Activated T-helper 1 cell treated with anti-CD3 and anti-CD28 coated beads, Interleukin-2, amount 50 U/mL, for 16 hours (primary cell): ENCODE results near the gene CACTIN.

ENCODE experiments used
- DNase-seq, 2 donors: peaks; one replicate each; pipeline ENCODE4 v3.0.0-alpha.2; 2020; ENCODE audit warnings: low read depth in 1 of 2, low spot score in 1 of 2

CACTIN gene

DNA sequence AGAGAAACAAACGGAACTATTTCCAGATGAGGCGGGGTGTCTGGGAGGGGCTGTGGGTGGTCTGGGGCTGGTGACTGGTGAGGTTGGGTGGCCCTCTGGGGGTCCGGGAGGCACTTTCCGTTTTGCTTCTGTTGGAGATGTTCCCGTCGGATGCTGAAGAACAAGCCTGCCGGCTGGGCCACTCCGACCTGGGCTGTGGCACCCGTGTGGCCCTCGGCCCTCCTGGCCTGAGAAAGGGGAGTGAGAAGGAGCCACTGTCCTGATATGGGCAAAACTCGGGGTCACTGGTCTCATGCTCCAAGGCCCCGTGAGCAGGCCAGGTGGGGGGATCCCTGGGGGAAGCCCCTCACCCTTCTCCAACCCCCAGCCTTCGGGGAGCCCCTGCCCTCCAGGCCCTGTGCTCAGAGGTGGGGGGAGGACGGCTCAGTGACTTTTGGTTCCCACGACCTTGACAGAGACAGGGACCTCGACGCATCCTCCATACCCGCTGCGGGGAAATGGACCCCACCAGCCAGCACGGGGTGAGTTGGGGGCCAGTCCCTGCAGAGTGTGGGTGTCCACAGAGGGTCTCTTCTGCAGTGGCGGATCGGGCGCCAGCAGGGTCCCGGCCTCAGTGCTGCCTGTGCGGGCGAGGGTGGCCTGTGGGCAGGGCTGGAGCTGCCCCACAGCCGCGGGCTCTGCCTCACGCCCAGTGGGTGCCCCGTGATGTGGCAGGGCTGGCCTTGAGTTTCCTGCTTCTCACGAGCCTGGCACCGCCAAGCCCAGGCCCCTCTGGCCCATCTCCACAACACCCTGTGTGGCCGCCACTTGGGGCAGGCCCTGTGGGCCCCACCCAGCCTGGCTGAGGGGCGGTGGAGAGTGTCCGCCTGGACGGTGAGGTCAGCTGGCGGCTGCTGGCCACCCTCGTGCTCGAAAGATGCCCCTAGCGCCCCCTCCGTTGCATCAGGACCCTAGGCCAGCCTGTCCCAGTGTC lies 15.6 kb downstream of the CACTIN start:
- DNase-seq = no peak

DNA sequence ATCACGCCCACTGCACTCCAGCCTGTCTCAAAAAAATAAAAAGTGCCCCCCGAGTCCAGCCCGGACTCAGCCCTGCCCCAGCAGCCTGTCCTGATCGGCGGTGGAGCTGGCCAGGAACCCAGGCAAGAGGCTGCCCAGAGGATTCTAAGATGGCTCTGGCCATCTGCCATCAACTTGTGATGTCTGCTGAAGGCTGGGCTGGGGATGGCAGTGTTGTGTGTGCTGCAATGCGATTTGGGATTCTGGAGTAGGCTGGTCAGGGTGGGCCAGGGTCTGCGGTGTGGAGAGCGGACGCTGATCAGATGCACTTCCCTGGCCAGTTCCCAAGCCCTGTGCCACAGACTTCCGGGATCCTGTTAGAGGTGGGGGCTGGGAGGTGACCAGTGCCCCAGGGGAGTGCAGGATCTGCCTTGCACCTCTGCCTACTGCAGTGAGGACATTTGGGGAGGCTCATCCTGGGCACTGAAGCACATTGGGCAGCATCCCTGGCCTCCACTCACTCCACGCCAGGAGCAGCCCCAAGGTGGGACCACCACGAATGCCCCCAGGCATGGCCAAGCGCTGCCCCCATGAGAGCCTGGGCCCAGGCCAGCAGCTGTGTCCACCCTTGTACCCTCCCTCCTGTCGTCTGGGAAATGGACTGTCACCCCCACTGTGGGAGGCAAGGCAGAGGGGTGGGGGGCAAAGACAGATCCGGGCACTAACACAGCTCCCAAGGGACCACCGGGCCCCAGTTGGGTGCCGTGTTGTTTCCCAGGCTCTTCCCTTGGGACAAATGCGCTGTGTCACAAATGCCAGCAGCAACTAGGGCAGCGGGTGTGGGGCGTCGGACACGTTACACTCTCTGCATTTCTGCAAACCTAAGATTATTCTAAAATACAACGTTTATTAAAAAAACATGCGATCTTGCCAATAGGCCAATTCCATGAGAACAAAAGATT lies 16.5 kb downstream of the CACTIN start:
- DNase-seq = no peak

DNA sequence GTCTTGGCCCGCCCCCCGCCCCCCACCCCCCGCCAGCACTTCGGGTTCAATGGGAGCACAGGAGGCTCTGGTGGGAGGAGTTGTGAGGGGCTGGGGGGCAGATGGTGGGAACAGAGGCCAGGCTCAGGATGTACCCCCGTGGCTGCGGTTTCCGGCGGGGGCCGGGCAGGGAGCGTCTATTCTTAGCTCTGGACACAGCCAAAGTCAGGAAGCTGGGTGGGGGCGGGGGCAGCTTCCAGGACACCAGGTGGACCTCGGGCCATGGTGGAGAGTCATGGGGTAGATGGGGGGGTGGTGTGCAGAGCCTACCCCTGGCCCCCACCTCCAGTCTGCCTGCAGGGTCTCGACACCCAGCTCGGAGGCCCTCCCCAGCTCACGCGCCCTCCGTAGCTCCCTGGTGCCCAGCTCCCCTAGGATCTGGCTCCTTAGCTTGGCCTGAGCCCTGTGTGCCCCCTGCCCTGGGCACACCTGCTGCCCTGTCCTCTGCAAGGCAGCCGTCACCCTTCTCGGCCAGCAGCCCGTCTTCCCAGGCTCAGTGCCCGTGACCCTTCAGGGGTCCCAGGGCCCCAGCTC lies 17.8 kb downstream of the CACTIN start:
- no peak for DNase-seq

DNA sequence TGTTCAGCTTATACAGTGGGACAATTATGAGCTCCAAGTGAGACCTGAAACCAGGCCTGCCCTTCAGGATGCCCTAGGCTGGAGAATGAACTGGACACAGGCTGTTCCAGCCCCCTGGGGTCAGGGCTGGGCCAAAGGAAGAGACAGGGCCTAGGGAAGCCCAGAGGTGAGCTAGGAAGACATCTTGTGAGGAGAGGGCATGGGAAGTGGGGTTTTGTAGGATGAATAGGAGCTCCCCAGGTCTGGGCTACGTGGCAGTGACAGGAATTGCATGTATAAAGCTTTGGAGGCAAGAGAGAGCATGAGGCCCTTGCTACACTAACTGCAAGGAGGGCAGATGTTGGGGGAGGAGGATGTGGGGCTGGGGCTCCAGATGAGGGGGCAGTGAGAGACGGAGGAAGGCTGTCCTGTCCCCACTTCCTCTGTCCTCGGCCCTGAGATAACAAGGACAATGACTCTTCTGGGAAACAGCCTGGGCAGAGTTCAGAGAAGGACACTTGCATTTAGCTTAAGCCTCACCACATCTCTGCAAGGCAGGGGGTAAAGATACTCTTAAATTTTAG lies 18.4 kb downstream of the CACTIN start:
- no peak for DNase-seq

DNA sequence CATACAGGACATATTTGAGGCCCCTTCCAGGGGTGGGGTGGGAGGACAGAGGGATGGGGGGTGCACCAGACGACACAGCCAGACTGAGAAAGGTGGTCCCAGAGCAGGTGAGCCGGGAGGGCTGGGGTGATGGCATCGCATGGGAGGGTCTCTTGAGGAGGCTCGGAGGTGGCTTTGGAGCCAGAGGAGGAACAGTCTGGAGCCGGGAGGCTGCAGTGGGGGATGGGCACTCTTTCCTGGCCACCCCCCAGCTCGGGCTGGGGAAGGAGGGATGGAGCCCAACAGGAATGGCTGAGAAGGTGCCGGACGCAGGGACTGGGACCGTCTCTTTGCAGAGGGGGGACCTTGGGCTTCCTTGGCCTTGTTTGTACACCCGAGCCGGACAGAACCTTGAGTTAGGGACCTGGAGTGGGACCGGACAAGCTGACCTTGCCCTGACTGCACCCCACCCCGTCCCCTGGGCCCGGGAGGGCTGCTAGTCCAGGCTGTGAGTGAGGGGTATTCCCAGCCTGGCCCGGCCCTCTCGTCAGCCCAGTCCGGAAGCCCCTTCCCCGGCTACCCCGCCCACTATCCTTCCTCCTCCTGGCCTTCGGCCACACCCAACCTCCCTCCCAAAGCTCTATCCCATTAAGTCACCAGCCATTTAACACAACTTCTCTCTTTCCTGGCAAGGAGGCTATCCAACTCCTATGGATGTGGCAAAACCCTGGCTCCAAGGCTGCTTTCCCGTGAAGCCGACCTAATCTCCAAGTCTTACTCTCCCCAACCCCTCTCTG lies 19.1 kb downstream of the CACTIN start:
- DNase-seq = no peak

DNA sequence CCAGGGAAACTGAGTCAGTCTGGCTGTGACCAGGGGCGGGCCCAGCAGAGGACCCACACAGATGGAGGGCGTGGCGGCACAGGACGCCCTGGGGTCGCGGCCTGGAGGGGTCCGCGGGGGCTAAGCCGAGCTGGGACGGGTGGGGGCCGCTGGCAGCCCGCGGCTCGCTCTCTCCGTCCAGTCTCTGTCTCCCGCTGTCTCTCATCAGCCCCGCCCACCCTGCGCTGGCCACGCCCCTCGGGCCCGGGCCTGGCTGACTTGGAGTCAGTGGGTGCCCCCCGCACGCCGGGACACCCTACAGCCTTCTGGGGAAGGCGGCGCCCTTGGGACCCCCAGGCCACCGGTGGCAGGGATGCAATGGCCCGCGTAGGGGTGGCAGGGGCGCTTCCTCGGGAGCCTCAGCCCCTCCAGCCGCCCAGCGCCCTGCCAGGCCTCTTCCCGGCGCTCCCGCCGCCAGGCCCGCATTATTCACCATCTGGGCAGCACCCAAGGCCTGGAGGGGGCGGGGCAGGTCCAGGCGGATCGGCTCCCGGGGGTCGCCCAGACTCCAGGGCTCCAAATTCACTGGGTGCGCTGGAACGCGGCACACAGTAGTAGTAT lies 19.8 kb downstream of the CACTIN start, which contains the start of gene TBXA2R:
TBXA2R (minus strand) TSS at position 186 of the 600 bp plus-strand sequence. CDS start 6,241 bp downstream, outside the sequence.
- DNase-seq = peak in 1 of 2 donors; percentile 21

DNA sequence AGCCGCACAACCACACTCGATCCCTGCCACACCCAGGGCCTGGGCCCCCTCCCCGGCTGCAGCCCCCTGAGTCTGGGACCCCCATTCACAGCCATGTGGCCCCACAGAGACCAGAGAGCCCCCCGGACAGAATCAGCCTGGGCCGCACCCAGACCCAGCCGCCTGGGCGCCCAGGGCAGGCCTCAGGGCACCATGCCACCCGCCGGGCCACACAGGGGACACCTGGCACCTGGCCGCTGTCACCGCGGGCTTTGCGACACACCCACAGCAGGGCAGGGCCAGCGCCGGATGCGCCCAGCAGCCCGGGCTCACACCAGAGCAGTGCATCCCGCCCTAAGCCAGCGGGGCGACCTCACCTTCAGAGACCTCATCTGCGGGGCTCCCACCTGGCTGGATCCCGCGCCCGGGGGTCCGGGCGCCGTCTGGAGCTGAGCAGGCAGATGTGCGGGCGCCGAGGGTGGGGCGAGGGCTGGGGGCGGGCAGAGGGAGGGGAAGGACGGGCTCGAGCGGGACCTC lies 20.4 kb downstream of the CACTIN start:
- no peak for DNase-seq

DNA sequence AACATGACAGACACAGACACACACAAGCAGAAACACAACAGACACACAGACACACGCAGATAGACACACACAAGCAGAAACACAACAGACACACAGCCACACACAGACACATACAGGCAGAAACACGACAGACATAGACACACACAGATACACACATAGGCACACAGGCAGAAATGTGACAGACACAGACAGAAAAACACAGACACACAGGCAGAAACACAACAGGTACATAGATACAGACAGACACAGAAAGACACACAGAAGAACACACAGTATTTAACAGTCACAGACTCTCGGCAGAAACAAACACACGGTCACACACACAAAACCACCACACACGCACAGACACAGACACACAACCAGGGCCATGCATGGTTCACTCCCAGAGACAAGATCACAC lies 20.8 kb downstream of the CACTIN start:
- DNase-seq = no peak

DNA sequence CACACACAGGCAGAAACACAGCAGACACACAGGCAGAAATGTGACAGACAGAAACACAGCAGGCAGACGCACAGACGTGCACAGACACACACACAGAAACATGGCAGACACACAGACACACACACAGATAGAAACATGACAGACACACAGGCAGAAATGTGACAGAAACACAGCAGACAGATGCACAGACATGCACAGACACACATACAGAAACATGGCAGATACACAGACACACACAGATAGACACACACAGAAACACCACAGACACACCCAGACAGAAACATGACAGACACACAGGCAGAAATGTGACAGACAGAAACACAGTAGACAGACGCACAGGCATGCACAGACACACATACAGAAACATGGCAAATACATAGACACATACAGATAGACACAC lies 21.2 kb downstream of the CACTIN start:
- no peak for DNase-seq

DNA sequence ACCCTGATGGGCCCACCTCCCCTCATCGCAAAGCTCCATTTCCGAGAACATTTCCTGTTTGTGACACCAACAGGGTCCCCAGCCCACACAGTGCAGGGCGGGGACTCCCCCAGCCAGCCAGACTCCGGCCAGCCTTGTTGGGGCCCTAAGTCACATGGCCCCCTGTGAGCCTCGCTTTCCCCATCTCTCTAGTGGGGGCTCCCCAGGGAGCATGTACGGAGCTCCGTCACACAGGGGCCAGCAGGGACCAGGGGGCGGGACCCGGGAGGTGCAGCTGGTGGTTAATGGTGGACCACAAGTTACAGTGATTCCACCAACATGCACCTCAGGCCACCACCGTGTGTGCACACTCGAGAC lies 21.6 kb downstream of the CACTIN start:
- DNase-seq = no peak

DNA sequence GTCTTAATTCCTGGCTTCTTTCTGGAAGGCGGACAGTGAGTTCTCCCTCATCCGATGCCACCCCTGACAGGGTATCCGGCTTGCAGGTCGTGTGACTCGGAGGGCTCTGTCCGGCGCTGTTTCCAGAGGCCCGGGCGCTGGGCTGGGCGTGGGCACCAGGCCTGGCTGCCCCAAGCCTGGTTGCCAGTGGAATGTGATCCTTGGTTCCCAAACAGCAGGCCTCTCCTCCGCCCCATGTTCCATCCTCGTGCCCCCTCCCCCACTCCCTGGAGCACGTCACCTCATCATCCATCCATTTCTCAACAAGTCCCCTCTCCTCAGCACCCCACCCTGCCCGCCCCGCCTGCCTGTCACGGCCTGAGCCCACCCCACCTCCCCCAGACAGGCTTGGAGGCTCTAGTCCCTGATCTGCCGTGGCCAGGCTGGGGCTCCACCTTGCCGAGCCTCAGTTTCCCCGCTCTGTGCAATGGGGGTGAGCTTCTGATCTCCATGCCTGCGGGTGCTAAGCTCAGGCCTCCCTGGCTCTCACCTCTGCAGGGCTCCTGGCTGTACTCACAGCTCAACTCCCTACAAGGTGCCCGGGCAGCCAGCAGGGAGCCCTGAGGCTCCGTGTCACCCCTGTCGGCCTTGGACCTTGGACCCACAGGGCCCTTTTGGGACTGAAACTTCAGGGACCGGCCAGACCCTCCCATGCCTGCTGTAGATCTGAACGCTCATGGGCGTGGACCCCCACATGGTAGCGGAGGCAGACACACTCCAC lies 22.2 kb downstream of the CACTIN start:
- DNase-seq = no peak

DNA sequence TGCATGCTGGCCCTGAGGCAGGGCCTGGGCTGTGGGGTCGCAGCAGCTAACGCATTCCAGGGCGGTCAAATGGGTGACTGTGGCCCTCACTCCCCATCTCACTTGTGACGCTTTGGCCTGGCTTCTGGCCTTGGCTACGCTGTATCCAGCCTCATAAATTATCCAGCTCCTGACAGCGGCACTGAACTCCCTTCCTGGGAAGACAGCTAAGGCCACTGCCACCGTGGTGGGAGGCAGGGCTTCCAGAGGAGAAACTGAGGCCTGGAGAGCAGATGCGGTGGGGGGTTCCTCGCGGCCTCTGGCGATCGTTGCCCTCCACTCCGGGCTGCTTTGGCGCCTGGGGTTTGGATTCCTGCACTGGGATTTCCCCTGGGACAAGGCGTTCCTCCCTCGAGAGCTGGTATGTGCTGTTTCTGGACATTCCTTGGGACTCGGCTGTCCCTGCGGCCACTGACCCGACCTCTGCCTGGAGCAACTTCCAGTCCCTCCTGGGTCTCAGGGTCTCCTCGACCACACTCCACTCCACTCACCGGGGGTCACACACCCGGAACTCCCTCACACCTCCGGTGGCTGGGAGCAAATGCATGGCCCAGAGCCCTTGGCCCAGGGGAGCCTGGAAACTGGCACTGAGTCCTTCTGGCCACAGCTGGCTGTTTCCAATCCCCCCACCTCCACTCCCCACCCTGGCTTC lies 23.3 kb downstream of the CACTIN start:
- DNase-seq = no peak

DNA sequence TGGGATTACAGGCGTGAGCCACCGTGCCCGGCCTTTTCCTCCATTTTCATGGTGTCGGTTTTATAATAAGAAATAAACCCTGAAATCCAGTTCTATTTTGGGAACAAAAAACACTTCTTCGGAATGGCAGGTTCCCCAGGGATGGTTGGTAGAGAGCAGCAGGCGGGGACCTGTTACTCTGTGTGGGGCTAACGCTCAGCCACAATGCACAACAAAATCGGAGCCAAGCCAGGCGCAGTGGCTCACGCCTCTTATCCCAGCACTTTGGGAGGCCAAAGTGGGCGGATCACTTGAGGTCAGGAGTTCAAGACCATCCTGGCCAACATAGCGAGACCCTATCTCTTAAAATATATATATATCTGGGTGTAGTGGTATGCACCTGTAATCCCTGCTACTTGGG lies 25.6 kb downstream of the CACTIN start:
- no peak for DNase-seq

DNA sequence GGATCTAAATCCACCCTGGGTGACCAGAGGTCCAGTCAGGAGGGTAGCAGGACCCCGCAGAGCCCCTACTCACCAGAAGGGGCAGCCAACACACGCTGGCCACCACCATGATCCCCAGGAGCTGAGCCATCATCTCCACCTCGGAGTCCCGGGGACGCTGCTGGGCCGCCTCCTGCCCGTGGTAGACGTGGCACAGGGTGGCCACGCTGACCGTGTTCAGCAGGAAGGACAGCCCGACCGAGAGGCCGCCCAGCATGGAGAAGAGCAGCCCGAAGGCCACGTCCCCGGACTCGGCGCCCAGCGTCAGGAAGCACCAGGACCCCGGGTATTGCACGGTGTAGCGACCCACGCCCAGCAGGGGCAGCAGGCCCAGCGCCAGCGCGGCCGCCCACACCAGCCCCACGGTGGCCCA lies 26.8 kb downstream of the CACTIN start:
- DNase-seq = no peak

DNA sequence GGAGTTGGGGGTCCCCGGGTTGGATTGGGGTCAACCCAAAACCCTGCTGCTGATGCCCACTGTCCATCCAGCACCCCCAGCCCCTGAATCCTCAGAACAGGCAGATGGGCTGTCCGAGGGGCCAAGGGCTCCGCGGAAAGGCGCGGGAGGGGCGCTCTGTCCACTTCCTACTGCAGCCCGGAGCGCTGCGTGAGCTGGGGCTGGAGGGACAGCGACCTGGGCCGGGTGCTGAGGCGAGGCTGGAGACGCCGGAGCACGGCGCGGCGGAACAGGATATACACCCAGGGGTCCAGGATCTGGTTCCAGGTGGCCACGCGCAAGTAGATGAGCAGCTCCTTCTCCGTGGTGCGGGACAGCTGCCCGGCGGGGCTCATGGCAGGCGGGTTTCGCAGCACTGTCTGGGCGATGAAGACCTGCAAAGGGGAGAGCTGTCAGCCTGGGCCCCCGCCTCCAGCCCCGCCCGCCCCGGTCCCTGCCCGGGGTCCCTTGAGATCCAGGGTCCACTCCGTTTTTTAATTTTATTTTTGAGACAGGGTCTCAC lies 31.0 kb downstream of the CACTIN start:
- no peak for DNase-seq

DNA sequence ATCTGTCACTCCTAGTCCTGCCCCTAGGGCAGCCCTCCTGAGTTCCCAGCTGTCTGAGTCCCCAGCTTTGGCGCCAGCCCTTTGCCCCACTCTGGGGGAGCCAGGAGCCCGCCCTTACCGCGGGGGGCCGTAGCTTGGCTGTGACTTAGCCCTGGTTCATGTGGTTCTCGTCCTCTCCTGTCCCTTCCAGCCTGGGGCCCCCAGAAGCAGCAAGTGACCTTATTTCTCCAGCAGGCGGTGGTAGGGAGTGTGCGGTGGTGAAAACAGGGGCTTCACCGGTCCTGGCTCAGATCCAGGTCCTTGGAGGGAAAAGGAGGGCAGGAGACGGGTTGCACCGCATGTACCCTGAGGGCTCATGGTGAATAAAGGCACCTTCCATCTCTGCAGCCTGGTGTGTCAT lies 33.4 kb downstream of the CACTIN start:
- no peak for DNase-seq

DNA sequence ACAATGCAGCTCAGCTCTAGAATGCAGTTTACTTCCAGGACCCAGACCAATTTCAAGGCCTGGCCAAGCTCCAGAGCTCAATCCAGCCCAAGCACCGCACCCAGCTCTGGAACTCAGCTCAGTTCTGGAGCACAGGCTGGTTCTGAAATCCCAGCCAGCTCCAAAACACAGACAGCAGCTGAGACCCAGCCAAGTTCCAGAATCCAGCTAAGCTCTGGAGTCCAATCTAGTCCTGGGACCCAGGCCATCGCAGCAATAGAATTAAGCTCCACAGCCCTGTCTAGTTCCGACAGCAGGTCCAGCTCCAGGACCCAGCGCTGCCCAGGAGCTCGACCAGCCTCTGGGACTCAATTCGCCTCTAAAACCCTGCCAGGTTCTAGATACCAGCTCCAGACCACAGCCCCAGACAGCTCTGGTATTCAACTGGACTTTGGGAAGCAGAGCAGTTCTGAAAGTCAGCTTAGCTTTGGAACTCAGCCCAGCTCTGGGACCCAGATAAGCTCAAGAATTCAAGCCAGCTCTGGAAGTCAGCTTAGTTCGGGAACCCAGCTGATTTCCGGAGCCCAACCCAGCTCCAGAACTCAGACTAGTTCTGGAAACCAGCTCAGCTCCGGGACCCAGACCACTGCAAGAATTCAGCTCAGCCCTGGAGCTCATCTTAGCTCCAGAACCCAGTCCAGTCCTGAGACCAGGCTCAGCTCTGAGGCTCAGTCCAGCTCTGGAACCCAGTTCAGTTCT lies 34.5 kb downstream of the CACTIN start:
- no peak for DNase-seq
